Tracheal epithelial cell (primary cell): ENCODE data around the gene DNMBP. TPM values are rescaled to one million over a fixed set of nuclear protein-coding genes. Genes with fewer than 3 reads are reported as not detected.

Experiments used
- total RNA-seq: library from RNA; depleted of rRNA; stranded (reverse); fragments of >200 nt; gene quantifications from 2 replicates; pipeline ENCODE4 v1.2.1, GENCODE V29; 2014

The DNMBP gene
- 5.8 and 6.6 TPM in 2 replicates for total RNA-seq

DNA sequence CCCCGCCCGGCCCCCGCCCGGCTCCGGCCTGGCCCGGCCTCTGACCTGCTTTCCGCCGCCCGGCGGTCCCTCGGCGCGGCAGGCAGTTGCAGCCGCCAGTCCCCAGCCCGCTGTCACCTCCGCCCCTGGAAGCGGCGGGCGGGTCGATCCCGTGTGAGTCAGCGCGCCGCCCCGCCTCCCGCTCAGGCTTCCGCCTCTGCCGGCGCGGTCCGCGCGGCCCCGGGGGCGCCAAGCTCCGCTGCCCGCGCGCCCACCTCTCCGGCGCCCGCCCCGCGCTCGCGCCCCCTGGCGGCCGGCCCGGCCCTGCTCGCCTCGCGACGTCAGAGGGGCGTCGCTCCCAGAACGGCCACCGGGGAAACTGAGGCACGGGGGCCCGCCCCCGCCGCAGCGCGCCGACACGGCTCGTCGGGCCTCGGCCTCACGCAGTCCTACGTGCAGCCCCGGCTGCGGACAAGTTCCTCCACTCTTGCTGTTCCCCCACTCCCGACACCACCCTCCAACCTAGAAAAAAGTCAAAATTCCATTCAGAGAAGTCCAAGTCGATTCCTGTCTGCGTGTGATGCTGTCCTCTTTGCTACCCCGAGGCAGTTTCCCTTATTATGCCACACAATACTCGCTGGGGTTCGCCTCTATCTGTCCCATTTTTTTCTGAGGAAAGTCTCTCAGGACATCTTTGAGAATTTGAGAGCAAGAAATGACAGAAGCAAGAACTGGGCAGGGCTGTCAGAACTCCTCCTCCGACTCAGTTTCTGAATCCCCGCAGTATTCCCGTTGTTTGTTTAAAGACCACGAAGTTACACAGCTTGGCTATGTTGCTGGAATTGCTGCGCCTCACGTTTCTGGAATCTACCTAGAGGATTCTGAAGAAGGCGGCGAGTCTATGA, at the start of gene DNMBP:
Gene DNMBP (minus strand): TSS at position 155 of the 884 bp plus-strand sequence. CDS start 37,823 bp downstream, outside the sequence.

Other genes starting within 250 kb of the DNMBP start
- gene ABCC2, start 227.3 kb downstream of the DNMBP start, total RNA-seq = 0.21 and 0.96 TPM in 2 replicates
- gene CPN1, start 71.9 kb upstream of the DNMBP start, total RNA-seq = not detected in 2 replicates
- gene ERLIN1, start 176.1 kb upstream of the DNMBP start, total RNA-seq = 28.2 and 51.6 TPM in 2 replicates
- gene CHUK, start 219.6 kb upstream of the DNMBP start, total RNA-seq = 22.6 and 29.4 TPM in 2 replicates